Retinal pigment epithelial cell (primary cell): Measurements from ENCODE around the gene SF3A1.

Source experiments
- DNase-seq: peaks from one replicate; pipeline ENCODE4 v3.0.0-alpha.2; 2010; ENCODE audit warnings: low read depth
- H3K4me3 ChIP-seq: 2 replicates; pipeline ENCODE4 v1.5.1; 2011; ENCODE audit warnings: mild to moderate bottlenecking, low read length, control low read depth, moderate library complexity
- TF ChIP-seq, protein P1 (sequence below): conservative IDR thresholded peaks from 2 replicates; pipeline ENCODE4 v1.5.1; 2011; ENCODE audit warnings: low read depth, low read length, control low read depth, inconsistent platforms

Gene SF3A1

DNA sequence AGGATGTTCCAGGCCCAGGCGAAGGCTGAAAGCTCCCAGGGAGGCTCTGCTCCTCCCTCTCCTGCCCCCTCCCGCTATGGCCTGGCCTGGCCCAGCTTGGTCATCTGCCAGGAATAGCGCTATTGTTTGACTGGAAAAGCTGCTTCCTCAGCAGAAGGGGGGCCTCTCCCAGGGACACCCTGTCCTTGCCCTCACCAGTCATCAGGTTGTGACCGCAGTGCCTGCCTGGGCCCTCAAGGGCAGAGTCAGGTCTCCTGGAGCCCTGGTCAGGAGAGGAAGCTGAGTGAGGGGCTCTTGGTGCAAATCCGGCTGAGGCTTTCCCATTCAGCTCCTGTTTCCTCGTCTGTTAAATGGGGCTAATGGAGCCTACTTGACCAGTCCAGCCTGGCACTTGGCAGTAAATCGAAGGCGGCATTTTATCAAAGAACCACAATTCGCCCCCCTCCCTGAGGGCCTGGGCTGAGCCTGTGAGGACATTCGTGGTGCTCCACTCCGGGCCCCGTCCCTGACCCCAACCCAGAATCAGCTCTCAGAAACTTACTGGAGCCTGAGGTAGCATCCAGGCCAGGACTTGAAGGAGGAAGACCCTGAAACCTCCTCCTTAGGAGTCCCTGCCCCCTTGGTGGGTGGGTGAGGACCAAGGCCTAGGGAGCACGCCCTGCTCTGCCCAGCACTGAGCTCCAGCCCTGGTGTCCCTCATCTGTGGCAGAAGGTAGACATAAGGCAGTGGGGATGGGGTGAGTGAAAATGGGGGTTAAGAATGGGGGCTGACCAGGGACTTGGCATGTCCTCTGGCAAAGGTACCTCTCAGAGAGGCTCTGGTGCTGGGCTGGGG, 65.4 kb downstream of the SF3A1 start:
- TF ChIP-seq, protein P1, sequence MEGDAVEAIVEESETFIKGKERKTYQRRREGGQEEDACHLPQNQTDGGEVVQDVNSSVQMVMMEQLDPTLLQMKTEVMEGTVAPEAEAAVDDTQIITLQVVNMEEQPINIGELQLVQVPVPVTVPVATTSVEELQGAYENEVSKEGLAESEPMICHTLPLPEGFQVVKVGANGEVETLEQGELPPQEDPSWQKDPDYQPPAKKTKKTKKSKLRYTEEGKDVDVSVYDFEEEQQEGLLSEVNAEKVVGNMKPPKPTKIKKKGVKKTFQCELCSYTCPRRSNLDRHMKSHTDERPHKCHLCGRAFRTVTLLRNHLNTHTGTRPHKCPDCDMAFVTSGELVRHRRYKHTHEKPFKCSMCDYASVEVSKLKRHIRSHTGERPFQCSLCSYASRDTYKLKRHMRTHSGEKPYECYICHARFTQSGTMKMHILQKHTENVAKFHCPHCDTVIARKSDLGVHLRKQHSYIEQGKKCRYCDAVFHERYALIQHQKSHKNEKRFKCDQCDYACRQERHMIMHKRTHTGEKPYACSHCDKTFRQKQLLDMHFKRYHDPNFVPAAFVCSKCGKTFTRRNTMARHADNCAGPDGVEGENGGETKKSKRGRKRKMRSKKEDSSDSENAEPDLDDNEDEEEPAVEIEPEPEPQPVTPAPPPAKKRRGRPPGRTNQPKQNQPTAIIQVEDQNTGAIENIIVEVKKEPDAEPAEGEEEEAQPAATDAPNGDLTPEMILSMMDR, result no peak
- H3K4me3 ChIP-seq, result no peak overlapping the region
- no peak for DNase-seq

DNA sequence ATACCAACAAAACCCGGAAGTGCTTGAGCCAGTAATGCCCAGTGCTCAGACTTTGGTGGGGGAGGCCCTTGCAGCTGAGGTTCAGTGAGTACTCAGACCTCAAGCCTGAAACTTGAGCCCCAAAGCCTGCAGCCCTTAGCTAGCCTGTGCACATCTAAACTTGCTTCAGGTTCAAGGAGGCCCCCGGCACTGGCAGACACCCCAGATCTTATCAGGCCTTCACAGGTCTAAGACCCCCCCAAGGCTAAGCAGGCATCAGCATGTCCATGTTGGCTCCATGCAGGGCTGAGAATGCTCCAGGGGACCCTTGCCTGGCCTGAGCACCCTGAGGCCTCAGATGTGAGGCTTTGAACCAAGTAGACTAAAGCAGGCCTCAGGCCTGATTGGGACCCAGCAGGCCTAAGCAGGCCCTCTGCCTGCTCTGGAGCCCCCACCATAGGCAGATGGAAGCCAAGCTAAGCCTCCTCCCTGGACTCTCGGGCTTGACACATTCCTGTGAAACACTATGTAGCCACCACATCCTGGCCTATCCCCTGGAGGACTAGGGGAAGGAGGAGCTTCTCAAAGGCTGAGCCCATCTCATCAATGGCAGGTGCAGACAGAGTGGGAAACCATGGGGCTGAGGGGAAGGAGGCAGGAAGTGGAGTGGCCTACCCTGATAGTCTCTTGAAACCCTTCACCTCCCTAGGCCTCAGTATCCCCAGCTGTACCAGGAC, 66.2 kb downstream of the SF3A1 start:
- TF ChIP-seq, protein P1, result no peak
- no peak overlapping the region for H3K4me3 ChIP-seq
- no peak for DNase-seq

DNA sequence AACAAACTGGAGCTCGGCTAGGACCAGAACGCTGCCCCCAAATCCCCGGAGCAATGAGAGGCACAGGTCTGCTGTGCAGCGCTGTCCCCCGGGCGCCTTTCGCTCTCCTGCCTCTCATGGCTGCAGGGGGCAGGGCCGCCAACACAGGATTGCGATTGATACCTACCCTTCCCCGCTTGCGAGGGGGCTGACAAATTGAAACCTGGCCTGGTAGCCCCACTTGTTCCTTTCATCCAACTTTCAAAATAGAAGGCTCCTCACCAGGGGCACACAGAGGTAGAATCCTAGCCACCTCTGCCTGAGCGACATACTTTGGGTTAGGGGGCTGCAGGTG, 66.7 kb downstream of the SF3A1 start:
- peak overlapping the region; percentile 46 for H3K4me3 ChIP-seq
- TF ChIP-seq, protein P1, result no peak
- no peak for DNase-seq

DNA sequence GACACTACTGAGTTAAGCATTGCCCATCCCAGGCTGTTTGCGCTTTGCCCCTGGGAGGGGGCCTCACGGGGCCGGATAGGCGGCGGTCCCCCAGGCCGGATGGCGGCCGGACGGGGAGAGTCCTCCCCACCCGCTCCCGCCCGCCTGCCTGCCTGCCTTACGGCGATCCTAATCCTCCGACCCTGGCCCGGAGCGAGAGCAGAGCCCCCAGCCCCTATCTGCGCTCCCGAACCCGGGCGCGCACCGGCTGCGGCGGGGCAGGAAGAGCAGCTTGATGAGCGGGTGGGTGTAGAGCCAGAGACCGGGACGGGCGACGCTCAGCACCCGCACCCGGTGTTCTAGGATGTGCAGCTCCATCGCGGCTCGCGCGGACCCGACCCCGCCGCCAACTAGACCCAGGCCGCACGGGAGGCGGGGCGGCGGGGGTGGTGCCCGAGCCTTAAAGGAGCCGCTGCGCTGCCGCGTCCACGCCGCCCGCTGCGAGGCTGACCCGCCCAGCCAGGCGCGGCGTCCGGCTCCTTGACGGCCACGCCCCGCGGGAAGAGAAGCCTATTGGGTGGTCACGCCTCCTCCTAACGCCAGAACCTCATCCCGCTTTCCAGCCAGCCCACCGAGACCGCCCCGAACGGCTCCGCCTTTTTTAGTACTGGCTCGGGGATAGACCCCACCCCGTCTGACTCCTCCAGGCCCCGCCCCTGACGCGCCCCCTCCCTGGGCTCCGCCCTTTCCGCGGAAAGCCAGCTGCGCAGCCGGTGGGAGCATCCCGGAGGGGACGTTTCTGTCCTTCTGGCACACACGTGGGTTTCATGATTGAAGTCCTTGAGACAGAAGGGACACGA, 67.3 kb downstream of the SF3A1 start, which contains the start of gene CASTOR1:
TSS of gene CASTOR1 (minus strand) at position 365 of the 839 bp plus-strand sequence. CDS start at position 357, 8 bp downstream.
- H3K4me3 ChIP-seq, result peak within 1 kb of the TSS; percentile 70
- TF ChIP-seq, protein P1, result no peak
- DNase-seq, result peak; percentile 91

DNA sequence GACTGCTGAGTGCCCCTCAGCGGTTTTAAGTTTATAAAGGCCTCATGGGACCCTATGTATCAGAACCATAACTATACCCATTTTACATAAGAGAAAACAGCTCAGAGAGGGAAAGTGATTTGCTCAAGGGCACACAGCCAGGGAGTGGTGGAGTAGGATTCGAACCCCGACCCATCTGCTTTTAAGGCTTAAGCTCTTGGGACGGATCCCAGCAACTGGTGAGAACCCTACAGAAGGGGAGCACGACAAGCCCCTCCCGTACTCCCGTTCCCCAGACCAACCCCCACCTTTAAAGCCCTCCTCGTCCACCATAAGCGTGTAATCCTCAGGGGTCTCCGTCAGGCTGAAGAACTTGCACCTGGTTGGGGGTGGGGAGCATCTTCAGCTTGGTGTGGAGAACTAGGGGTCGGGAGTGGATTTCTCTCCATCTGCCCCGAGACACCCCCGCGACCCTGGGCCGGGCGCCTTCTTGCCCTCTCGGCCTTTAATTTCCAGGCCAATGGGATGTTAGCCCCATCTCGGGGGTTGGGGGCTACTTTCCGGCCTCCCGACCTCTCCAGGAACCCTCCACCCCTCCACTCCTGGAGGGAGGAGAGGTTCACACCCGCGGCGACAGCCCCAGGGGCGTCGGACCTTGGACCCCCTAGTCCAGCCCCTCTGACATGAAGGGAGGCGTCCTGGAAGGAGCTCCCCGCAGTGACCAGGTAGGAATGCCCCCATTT, 68.1 kb downstream of the SF3A1 start:
- DNase-seq, result no peak
- TF ChIP-seq, protein P1, result no peak
- H3K4me3 ChIP-seq, result peak overlapping the region; percentile 70

DNA sequence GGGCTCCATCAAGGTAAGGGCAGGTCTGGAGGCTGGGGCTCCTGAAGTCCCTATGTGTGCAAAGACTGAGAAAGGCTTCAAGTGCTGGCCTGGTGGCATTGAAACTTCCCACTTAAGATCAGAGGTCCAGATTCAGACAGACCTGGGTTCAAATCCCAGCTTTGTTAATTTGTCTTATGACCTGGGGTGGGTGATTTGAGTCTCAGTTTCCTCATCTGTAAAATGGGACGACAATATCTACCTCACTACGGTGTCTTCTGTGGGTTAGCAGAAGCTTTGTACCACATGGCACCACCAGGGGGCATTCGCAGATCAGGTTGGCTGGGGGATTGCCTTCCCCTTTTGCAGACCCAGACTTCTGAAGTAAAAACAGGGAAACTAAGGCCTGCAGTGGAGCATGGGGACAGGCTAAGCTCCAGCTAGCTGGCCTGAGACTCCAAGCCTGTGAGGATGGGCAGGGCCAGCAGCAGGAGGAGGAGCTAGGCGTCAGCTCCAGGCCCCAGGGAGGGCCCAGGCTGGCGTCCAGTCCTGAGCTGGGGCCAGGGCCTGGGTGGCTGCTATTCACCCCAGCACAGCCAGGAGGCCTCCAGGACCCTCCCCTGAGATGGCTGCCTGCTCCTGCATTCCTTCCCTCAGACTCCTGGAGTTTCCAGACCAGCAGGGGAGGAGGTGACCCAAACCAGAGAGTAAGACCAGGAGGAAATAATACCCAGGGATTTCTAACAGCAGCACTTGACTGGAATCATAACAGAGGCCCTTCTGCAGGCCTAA, 68.9 kb downstream of the SF3A1 start:
- DNase-seq, result peak; percentile 77

More for the DNA sequence above, 68.9 kb downstream of the SF3A1 start:
- peak overlapping the region; percentile 70 for H3K4me3 ChIP-seq
- TF ChIP-seq, protein P1, result peak; percentile 64
